ENCODE data around the gene STX3. TPM values are rescaled to one million over a fixed set of nuclear protein-coding genes. Genes with fewer than 3 reads are reported as not detected.

STX3 gene
- total and polyA plus RNA-seq, 2 of the 4 experiments (the other 2 are of a cell fraction), result 5.0 to 5.4 TPM

DNA sequence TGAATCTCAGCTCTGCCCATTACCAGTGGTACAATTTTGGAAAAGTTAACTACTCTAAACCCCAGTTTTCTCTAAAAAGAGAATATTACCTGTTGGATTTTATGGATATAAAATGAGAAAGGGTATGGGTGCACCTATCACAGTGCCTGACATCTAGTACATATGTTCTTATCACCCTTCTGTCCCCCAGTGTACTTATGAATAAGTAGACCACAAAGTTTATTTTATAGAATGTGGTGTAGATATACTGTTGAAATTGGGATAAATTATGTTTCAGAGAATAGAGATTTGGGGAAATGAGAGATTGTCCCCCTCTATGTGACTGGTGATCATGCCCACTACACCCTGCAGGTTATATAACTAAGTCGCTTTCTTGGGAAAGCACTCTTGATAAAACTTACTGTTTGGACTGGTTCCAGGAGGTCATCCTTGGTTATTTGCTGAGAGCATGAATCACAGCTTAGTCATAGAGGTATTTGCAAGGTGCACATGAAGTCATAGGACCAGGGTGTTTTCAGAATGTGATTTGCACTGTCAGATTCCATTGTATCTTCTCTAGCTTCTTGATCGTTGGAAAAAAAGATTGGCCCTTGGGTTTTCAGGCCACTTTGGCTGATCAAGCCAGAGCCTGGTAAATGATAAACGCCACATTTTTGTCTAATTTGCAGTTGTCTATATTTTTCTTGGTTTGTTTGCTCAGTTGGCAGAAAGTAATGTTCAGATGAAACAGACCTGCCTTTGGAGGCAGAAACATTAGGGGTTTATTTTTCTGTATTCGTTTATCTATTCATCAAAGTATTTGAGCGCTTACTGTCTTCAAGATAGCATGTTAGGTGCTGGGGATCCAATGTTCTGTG lies 21.3 kb downstream of the STX3 start:
- ATAC-seq (ENCODE audit: low read depth), result peak; percentile 40; the same call in 1 of the 2 replicates
- H3K18ac ChIP-seq (ENCODE audit: low read depth, low read length), result no peak overlapping the region
- WGBS, 2 experiments (ENCODE audit: extremely low coverage in 2 of 2, insufficient read length in 1 of 2), result 78% methylated on average over 3 of the region's 5 CpGs; no CpG with 5 or more reads in 1 of the 2 experiments
- POLR2A ChIA-PET (ENCODE audit: unreplicated experiment), result no interaction called here
- dilution Hi-C loops (cut with HindIII; ENCODE audit: low sequenced_read_pairs, unreplicated experiment) (no loop called here), in situ Hi-C loops (cut with MboI; ENCODE audit: low sequenced_read_pairs) (no loop called here), intact Hi-C loops (cut with micrococcal nuclease) (no loop called here)
- H2AK5ac ChIP-seq (ENCODE audit: low read depth, low read length), result no peak overlapping the region
- no peak overlapping the region for H2BK20ac ChIP-seq (ENCODE audit: low read depth, low read length)
- no TSS peak for BruUV-seq (replicated peaks)
- no peaks in the 10 kb centered on the region for H3K9me1 ChIP-seq (ENCODE audit: insufficient read depth, low read length)
- H3K27me3 ChIP-seq (ENCODE audit: control insufficient read depth, insufficient read depth, low read length), result no peaks in the 10 kb centered on the region
- DNase-seq, result peak; percentile 78
- H4K20me1 ChIP-seq (ENCODE audit: insufficient read depth, low read length), result 0 out of 2 replicates have a peak, but pooled peaks cover 5% of the 10 kb centered on the region
- no peak overlapping the region for H4K91ac ChIP-seq (ENCODE audit: insufficient read depth, low read depth, low read length)
- H2BK15ac ChIP-seq (ENCODE audit: low read depth, low read length), result no peak overlapping the region
- H3K9me3 ChIP-seq (ENCODE audit: control insufficient read depth, insufficient read depth, low read length), result no peaks in the 10 kb centered on the region
- H3K79me1 ChIP-seq (ENCODE audit: low read depth in 1 of 2, low read length in 2 of 2), result peaks cover 3 to 5% of the 10 kb centered on the region in 2 experiments; a peak in 1 of 4 replicates
- no peak overlapping the region for H2BK5ac ChIP-seq (ENCODE audit: low read depth, low read length, poor library complexity, severe bottlenecking)
- H2BK120ac ChIP-seq (ENCODE audit: low read depth, low read length), result no peak overlapping the region
- no peak overlapping the region for H3K4ac ChIP-seq (ENCODE audit: low read depth, low read length)
- no peaks in the 10 kb centered on the region; the same call in 1 of the 2 replicates for H3K36me3 ChIP-seq (ENCODE audit: control insufficient read depth, insufficient read depth, low read length)
- no peak overlapping the region for H2AK9ac ChIP-seq (replicated peaks; ENCODE audit: low read depth, low read length, poor library complexity)
- TF ChIP-seq MAFK (IDR thresholded peaks at IDR 0.05; ENCODE audit: low read depth, low read length) (no peak), RCOR1 (IDR thresholded peaks at IDR 0.05; ENCODE audit: insufficient replicate concordance, low read length) (peak; percentile 94), RFX5 (IDR thresholded peaks at IDR 0.05; ENCODE audit: low read depth, low read length) (no peak), MXI1 (IDR thresholded peaks at IDR 0.05; ENCODE audit: borderline replicate concordance, low read depth, low read length) (no peak), MAZ (IDR thresholded peaks at IDR 0.05; ENCODE audit: borderline replicate concordance, low read depth, low read length) (no peak), CEBPB (IDR thresholded peaks at IDR 0.05; ENCODE audit: low read depth, low read length) (0 out of 2 replicates have a peak, but pooled peaks have one; percentile 2), BHLHE40 (IDR thresholded peaks at IDR 0.05; ENCODE audit: low read depth, low read length) (0 out of 2 replicates have a peak, but pooled peaks have one; percentile 15), FOS (IDR thresholded peaks at IDR 0.05; ENCODE audit: low read depth, low read length) (peak; percentile 59)
- no peak overlapping the region for H3K14ac ChIP-seq (replicated peaks; ENCODE audit: low read depth, low read length)
- H4K8ac ChIP-seq (ENCODE audit: low read depth in 2 of 2, low read length in 2 of 2), result no peak overlapping the region
- no peak overlapping the region for H3K27ac ChIP-seq (ENCODE audit: insufficient read depth, low read length)
- peaks cover 2% of the 10 kb centered on the region; the same call in 1 of the 2 replicates for H3K4me1 ChIP-seq (ENCODE audit: control insufficient read depth, insufficient read depth, low read length)
- H4K5ac ChIP-seq (ENCODE audit: low read depth, low read length), result no peak overlapping the region
- H3K4me3 ChIP-seq (ENCODE audit: insufficient read depth, low read depth, low read length), result no peak overlapping the region
- H3K9ac ChIP-seq (ENCODE audit: low read depth, low read length), result no peak overlapping the region
- no peak overlapping the region for H3K23ac ChIP-seq (ENCODE audit: low read depth, low read length)
- no peak overlapping the region for H3K56ac ChIP-seq (ENCODE audit: extremely low read depth, insufficient read depth, low read length)
- H3K4me2 ChIP-seq (ENCODE audit: low read depth, low read length), result no peak overlapping the region
- H2AFZ ChIP-seq (replicated peaks; ENCODE audit: low read length, poor library complexity), result no peak overlapping the region
- CTCF ChIA-PET, result no interaction called here
